B cell (primary cell): ENCODE data around the gene CD276. TPM values are rescaled to one million over a fixed set of nuclear protein-coding genes. Genes with fewer than 3 reads are reported as not detected.

Source experiments
- ATAC-seq: fragments of 200-7000 bp; cut with Tn5 transposase; one replicate; pipeline ENCODE4 v1.10.0; 2021; ENCODE audit warnings: low read depth, mild to moderate bottlenecking, moderate number of reproducible peaks, moderate library complexity
- CTCF ChIA-PET: fragments of 350-600 bp; sonication (Branson Sonifier 250); formaldehyde crosslinking; loops from one replicate; lab custom pipeline; 2021; ENCODE audit warnings: antibody characterized with exemption, inconsistent platforms; lab: Charles Lee
- POLR2A ChIA-PET: fragments of 350-600 bp; sonication (Branson Sonifier 250); formaldehyde crosslinking; loops from one replicate; lab custom pipeline; 2021; ENCODE audit warnings: antibody characterized with exemption; lab: Charles Lee
- DNase-seq: peaks from one replicate; pipeline ENCODE4 v3.0.0; 2013
- H2AFZ ChIP-seq: 2 replicates; pipeline ENCODE4 v1.6.1; 2012; ENCODE audit warnings: mild to moderate bottlenecking, low read depth, low read length; ENCODE audit not compliant: insufficient read depth, poor library complexity, severe bottlenecking
- H3K27ac ChIP-seq, 2 donors: 1 replicate in 1 of 2; 2 replicates in 1 of 2; pipeline ENCODE4 v1.5.1; 2012 to 2013; ENCODE audit warnings: low read length in 2 of 2, mild to moderate bottlenecking in 2 of 2, moderate library complexity in 1 of 2
- H3K27me3 ChIP-seq, 4 experiments: fragments of 200-600 bp in 1 of 4; sonication (generic) in 1 of 4; replicated peaks in 1 of 4; 1 replicate in 2 of 4; 2 replicates in 2 of 4; pipeline versions ENCODE4 v1.6.1 to v1.7.0; 2013 to 2016; ENCODE audit warnings: low read length in 3 of 4, mild to moderate bottlenecking in 2 of 4, mixed read lengths in 1 of 4, moderate library complexity in 1 of 4; ENCODE audit not compliant: insufficient read depth in 4 of 4, control insufficient read depth in 3 of 4; ENCODE audit errors: control extremely low read depth in 1 of 4
- H3K36me3 ChIP-seq, 2 experiments: replicated peaks in 1 of 2; 1 replicate in 1 of 2; 2 replicates in 1 of 2; pipeline versions ENCODE4 v1.6.1 to v1.7.1; 2013; ENCODE audit warnings: low read length in 1 of 2; ENCODE audit not compliant: insufficient read depth in 2 of 2, control insufficient read depth in 1 of 2; ENCODE audit errors: control extremely low read depth in 1 of 2, extremely low read depth in 1 of 2
- H3K4me1 ChIP-seq, 2 donors: fragments of 200-600 bp in 1 of 2; sonication (generic) in 1 of 2; 1 replicate in 1 of 2; 2 replicates in 1 of 2; pipeline versions ENCODE4 v1.5.1 to v1.6.1; 2013 to 2017; ENCODE audit warnings: low read length in 2 of 2; ENCODE audit not compliant: control insufficient read depth in 2 of 2, insufficient read depth in 2 of 2
- H3K4me2 ChIP-seq: replicated peaks from 2 replicates; pipeline ENCODE3; 2012; ENCODE audit warnings: mild to moderate bottlenecking, low read depth, low read length; ENCODE audit not compliant: poor library complexity, severe bottlenecking
- H3K4me3 ChIP-seq, 5 experiments: fragments of 200-600 bp in 1 of 5; sonication (generic) in 1 of 5; 1 replicate in 3 of 5; 2 replicates in 2 of 5; pipeline versions ENCODE4 v1.5.1 to v1.7.0; 2011 to 2016; ENCODE audit warnings: low read length in 4 of 5, mild to moderate bottlenecking in 4 of 5, low read depth in 2 of 5, control low read depth in 1 of 5, moderate library complexity in 1 of 5; ENCODE audit not compliant: insufficient read depth in 1 of 5; ENCODE audit errors: control extremely low read depth in 1 of 5, extremely low read depth in 1 of 5
- H3K79me2 ChIP-seq: fragments of 200-600 bp; sonication (generic); one replicate; pipeline ENCODE4 v1.6.0; 2016; ENCODE audit warnings: low read length; ENCODE audit not compliant: control insufficient read depth, insufficient read depth
- H3K9ac ChIP-seq: fragments of 200-600 bp; sonication (generic); 2 replicates; pipeline ENCODE4 v1.6.1; 2017; ENCODE audit warnings: mild to moderate bottlenecking, low read length, moderate library complexity
- H3K9me3 ChIP-seq, 3 donors: one replicate each; pipeline versions ENCODE4 v1.6.1 to v1.7.1; 2013; ENCODE audit warnings: low read length in 2 of 3; ENCODE audit not compliant: control insufficient read depth in 2 of 3, insufficient read depth in 1 of 3; ENCODE audit errors: control extremely low read depth in 1 of 3
- H4K20me1 ChIP-seq: 2 replicates; pipeline ENCODE4 v1.6.0; 2012; ENCODE audit warnings: mild to moderate bottlenecking, low read length; ENCODE audit not compliant: insufficient read depth, control insufficient read depth, poor library complexity, severe bottlenecking
- H3K27ac Mint-ChIP-seq: one replicate; pipeline ENCODE4 v1.8.0; 2021; ENCODE audit warnings: mixed read lengths
- H3K27me3 Mint-ChIP-seq: one replicate; pipeline ENCODE4 v1.8.0; 2021; ENCODE audit warnings: mixed read lengths
- H3K4me1 Mint-ChIP-seq: one replicate; pipeline ENCODE4 v1.8.0; 2021; ENCODE audit warnings: mixed read lengths
- H3K4me3 Mint-ChIP-seq: one replicate; pipeline ENCODE4 v1.8.0; 2021; ENCODE audit warnings: mixed read lengths
- H3K9me3 Mint-ChIP-seq: one replicate; pipeline ENCODE4 v1.8.0; 2022; ENCODE audit warnings: mixed read lengths; ENCODE audit not compliant: insufficient read depth
- EZH2 ChIP-seq: IDR thresholded peaks from 2 replicates; pipeline ENCODE4 v1.6.1; 2012; ENCODE audit warnings: borderline replicate concordance, low read depth, mild to moderate bottlenecking, moderate library complexity, low read length; ENCODE audit not compliant: insufficient read depth, poor library complexity, severe bottlenecking
- WGBS: methylation state at CpG from one replicate; pipeline ENCODE4 v1.1.5; 2013; ENCODE audit warnings: missing lambda C conversion rate; ENCODE audit not compliant: insufficient coverage; 5-methylcytosine and 5-hydroxymethylcytosine counted together
- intact Hi-C: fragments of 100-400 bp; cut with micrococcal nuclease; formaldehyde crosslinking; loops from one replicate; pipeline ENCODE4 v1.10.0; 2022
- polyA plus RNA-seq: library from polyadenylated mRNA; depleted of rRNA; stranded (reverse); fragments of >200 nt; gene quantifications from 2 replicates; pipeline ENCODE4 v1.2.3, GENCODE V29; 2012
- total RNA-seq, 2 donors: library from RNA; stranded (reverse); fragments of 120-200 nt in 1 of 2; gene quantifications; 1 replicate in 1 of 2; 2 replicates in 1 of 2; pipeline versions ENCODE4 v1.2.3 to v1.2.4, GENCODE V29; 2013 to 2022
- TF ChIP-seq, protein P1 (sequence below): fragments of 200-600 bp; IDR thresholded peaks from one replicate; pipeline ENCODE4 v1.8.0; 2022; ENCODE audit warnings: antibody characterized with exemption, mild to moderate bottlenecking

Gene CD276
- total and polyA plus RNA-seq, 2 donors (not counting 1 experiment from before 2014, with no cell fraction given) = not detected

DNA sequence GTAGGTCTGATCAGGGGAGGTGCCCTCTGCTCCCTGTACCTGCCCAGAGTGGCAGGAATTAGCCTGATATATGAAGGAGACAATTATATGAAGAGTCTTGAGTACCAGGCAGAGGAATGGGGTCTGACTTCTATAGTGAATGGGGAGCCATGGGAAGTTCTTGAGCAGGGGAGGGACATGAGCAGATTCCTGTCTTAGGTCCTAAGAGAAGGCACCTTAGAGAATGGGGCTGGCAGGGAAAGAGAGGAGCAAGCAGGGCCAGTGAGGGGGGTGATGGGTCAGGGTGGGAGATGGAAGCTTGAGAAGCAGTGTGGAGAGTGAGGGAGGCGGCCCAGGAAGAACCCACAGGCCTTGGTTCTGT is 12.4 kb downstream of the CD276 start:
- Histone ChIP-seq H3K4me1 (peaks cover 6 to 7% of the 10 kb centered on the region in 2 donors), H3K4me3 (no peak overlapping the region), H3K27me3 (peaks cover 0 to 40% (median 6%) of the 10 kb centered on the region in 4 experiments), H3K9ac (no peak overlapping the region), H3K36me3 (no peaks in the 10 kb centered on the region), H2AFZ (no peak overlapping the region), H3K9me3 (no peaks in the 10 kb centered on the region), H4K20me1 (no peaks in the 10 kb centered on the region), H3K79me2 (no peaks in the 10 kb centered on the region), H3K27ac (no peak overlapping the region), H3K4me2 (no peak overlapping the region)
- Mint-ChIP-seq H3K4me3 (no peak overlapping the region), H3K9me3 (no peaks in the 10 kb centered on the region), H3K27ac (no peak overlapping the region), H3K27me3 (peaks cover 52% of the 10 kb centered on the region), H3K4me1 (peaks cover 9% of the 10 kb centered on the region)
- intact Hi-C loops = no loop called here
- DNase-seq = no peak
- CTCF ChIA-PET = interaction anchor here (0.7 to 8.8 kb wide), 3 partner anchors 18 to 456 kb away, joined by 4 to 55 read pairs (median 50); no protein-coding TSS in a partner anchor
- WGBS = 9% methylated on average over 1 of the region's 1 CpG
- no peak for ATAC-seq
- TF ChIP-seq, protein P1, sequence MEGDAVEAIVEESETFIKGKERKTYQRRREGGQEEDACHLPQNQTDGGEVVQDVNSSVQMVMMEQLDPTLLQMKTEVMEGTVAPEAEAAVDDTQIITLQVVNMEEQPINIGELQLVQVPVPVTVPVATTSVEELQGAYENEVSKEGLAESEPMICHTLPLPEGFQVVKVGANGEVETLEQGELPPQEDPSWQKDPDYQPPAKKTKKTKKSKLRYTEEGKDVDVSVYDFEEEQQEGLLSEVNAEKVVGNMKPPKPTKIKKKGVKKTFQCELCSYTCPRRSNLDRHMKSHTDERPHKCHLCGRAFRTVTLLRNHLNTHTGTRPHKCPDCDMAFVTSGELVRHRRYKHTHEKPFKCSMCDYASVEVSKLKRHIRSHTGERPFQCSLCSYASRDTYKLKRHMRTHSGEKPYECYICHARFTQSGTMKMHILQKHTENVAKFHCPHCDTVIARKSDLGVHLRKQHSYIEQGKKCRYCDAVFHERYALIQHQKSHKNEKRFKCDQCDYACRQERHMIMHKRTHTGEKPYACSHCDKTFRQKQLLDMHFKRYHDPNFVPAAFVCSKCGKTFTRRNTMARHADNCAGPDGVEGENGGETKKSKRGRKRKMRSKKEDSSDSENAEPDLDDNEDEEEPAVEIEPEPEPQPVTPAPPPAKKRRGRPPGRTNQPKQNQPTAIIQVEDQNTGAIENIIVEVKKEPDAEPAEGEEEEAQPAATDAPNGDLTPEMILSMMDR = no peak
- no peak for TF ChIP-seq EZH2
- POLR2A ChIA-PET = no interaction called here

DNA sequence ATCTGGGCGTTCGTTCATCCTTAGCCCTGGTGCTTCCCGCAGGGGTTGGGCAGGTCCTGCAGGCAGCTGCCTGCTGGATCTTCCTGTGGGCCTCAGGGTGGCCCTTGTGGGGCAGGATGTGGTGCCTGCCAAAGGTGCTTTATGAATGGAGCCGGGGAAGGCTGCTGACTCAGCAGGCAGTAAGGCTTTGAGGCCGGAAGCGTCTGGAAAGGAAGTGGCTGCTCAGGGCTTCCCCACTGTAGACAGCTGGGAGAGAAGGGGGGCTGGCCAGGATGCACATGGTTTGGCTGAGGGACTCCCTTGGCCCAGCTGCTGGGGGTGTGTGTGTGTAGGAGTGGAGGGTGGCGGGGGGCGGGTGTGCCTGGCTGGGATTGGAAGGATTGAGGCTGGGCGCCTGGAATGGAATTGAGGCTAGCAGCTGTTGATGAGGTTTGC is 12.9 kb downstream of the CD276 start:
- ChIA-PET POLR2A (no interaction called here), CTCF (interaction anchor here (0.7 to 8.8 kb wide), 4 partner anchors 11 to 456 kb away, joined by 4 to 55 read pairs (median 28); no protein-coding TSS in a partner anchor)
- Histone ChIP-seq H4K20me1 (no peaks in the 10 kb centered on the region), H3K4me3 (no peak overlapping the region), H2AFZ (no peak overlapping the region), H3K36me3 (no peaks in the 10 kb centered on the region), H3K27ac (no peak overlapping the region), H3K27me3 (peaks cover 0 to 40% (median 6%) of the 10 kb centered on the region in 4 experiments), H3K79me2 (no peaks in the 10 kb centered on the region), H3K4me2 (peak overlapping the region; percentile 30), H3K9ac (no peak overlapping the region), H3K9me3 (no peaks in the 10 kb centered on the region), H3K4me1 (peaks cover 6 to 7% of the 10 kb centered on the region in 2 donors)
- ATAC-seq (peak; percentile 43), DNase-seq (peak; percentile 31)
- Mint-ChIP-seq H3K27ac (no peak overlapping the region), H3K27me3 (peaks cover 55% of the 10 kb centered on the region), H3K4me1 (peaks cover 9% of the 10 kb centered on the region), H3K4me3 (no peak overlapping the region), H3K9me3 (no peaks in the 10 kb centered on the region)
- TF ChIP-seq EZH2 = no peak
- TF ChIP-seq, protein P1 = no peak
- WGBS = under 1% methylated on average over 7 of the region's 9 CpGs
- intact Hi-C loops = no loop called here
